ENCODE data around the gene PTPRN2. TPM values are rescaled to one million over a fixed set of nuclear protein-coding genes. Genes with fewer than 3 reads are reported as not detected.

The PTPRN2 gene
- total and polyA plus RNA-seq, 2 of the 8 experiments (the other 6 are each of a cell fraction or from before 2014, with no cell fraction given) = 2.6 to 4.5 TPM

DNA sequence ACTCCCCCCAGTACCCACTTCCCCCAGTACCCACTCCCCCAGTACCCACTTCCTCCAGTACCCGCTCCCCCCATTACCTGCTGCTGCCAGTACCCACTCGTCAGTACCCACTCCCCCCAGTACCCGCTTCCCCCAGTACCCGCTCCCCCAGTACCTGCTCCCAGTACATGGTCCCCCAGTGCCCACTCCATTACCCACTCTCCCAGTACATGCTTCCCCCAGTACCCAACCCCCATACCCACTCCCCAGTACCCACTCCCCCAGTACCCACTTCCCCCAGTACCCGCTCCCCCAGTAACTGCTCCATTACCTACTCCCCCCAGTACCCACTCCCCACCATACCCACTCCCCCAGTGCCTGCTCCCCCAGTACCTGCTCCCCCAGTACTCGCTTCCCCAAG lies 700.2 kb downstream of the PTPRN2 start:
- H4K91ac ChIP-seq (replicated peaks; ENCODE audit: insufficient read length, low read length) = no peak overlapping the region
- no peak for FAIRE-seq
- no peak overlapping the region for H3K4me3 ChIP-seq (ENCODE audit: extremely low read depth in 1 of 4, insufficient read depth in 2 of 4, low read depth in 3 of 4, low read length in 4 of 4)
- no peak overlapping the region for H2BK15ac ChIP-seq (ENCODE audit: low read length)
- H3K9ac ChIP-seq (replicated peaks in 1 of 4; ENCODE audit: extremely low read depth in 1 of 4, low read depth in 3 of 4, low read length in 3 of 4) = no peak overlapping the region
- no peak overlapping the region for H3K4me2 ChIP-seq (ENCODE audit: insufficient read depth in 1 of 2, low read depth in 2 of 2, low read length in 2 of 2)
- H2AFZ ChIP-seq (ENCODE audit: low read length) = no peak overlapping the region
- ChIA-PET CTCF (ENCODE audit: partially characterized antibody) (no interaction called here), POLR2A (ENCODE audit: partially characterized antibody) (no interaction called here)
- no peaks in the 10 kb centered on the region for H3K36me3 ChIP-seq (ENCODE audit: control insufficient read depth in 2 of 4, insufficient read depth in 4 of 4, low read length in 3 of 4)
- no peaks in the 10 kb centered on the region for H4K20me1 ChIP-seq (replicated peaks in 1 of 2; ENCODE audit: control insufficient read depth in 1 of 2, insufficient read depth in 2 of 2, low read length in 2 of 2)
- H3K23me2 ChIP-seq (ENCODE audit: low read depth, low read length) = no peaks in the 10 kb centered on the region
- no peak overlapping the region for H3K27ac ChIP-seq (ENCODE audit: low read depth, low read length)
- no peak overlapping the region for H2BK5ac ChIP-seq (ENCODE audit: low read depth, low read length)
- H3K14ac ChIP-seq (ENCODE audit: insufficient read length) = no peak overlapping the region
- no CpG with 5 or more reads among the region's 6 CpGs for WGBS, 2 experiments (ENCODE audit: extremely low coverage in 1 of 2, insufficient coverage in 1 of 2, insufficient read length in 1 of 2, insufficient replicate concordance in 2 of 2, low coverage in 1 of 2, low lambda C conversion rate in 2 of 2, missing lambda C conversion rate in 1 of 2)
- H3K23ac ChIP-seq (ENCODE audit: insufficient read length) = no peak overlapping the region
- peaks cover 14 to 29% of the 10 kb centered on the region in 2 experiments for H3K9me3 ChIP-seq (ENCODE audit: insufficient read depth in 2 of 2, low read depth in 1 of 2, low read length in 1 of 2)
- DNase-seq (ENCODE audit: low read depth in 1 of 2, low spot score in 2 of 2) = no peak
- peaks cover 0 to 6% (median 3%) of the 10 kb centered on the region in 4 experiments; a peak in 3 of 7 replicates for H3K4me1 ChIP-seq (replicated peaks in 1 of 4; ENCODE audit: control insufficient read depth in 3 of 4, insufficient read depth in 4 of 4, low read length in 3 of 4)
- no peak overlapping the region for H4K5ac ChIP-seq (ENCODE audit: insufficient read length, low read depth, low read length)
- H3K56ac ChIP-seq (replicated peaks; ENCODE audit: insufficient read length, low read depth, low read length) = no peak overlapping the region
- no peaks in the 10 kb centered on the region for H3K79me1 ChIP-seq (ENCODE audit: low read depth, low read length)
- no peak overlapping the region for H2BK20ac ChIP-seq (ENCODE audit: low read length)
- no peak overlapping the region for H2BK120ac ChIP-seq (replicated peaks; ENCODE audit: low read depth, low read length)
- no peak overlapping the region for H3K4ac ChIP-seq (replicated peaks; ENCODE audit: insufficient read length, low read depth, low read length)
- TF ChIP-seq BACH1 (IDR thresholded peaks at IDR 0.05; ENCODE audit: low read length) (no peak), CREB1 (IDR thresholded peaks at IDR 0.05) (no peak), SP2 (IDR thresholded peaks at IDR 0.05; ENCODE audit: low read length) (no peak), TCF12 (IDR thresholded peaks at IDR 0.05; ENCODE audit: low read depth, low read length) (no peak), CBX5 (IDR thresholded peaks at IDR 0.05; ENCODE audit: low read depth, low read length) (no peak), CEBPB (IDR thresholded peaks at IDR 0.05; ENCODE audit: low read depth, low read length) (no peak), CHD2 (IDR thresholded peaks at IDR 0.05; ENCODE audit: low read length) (no peak)
- TF ChIP-seq, protein P1, sequence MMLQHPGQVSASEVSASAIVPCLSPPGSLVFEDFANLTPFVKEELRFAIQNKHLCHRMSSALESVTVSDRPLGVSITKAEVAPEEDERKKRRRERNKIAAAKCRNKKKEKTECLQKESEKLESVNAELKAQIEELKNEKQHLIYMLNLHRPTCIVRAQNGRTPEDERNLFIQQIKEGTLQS (IDR thresholded peaks at IDR 0.05; ENCODE audit: insufficient read depth, low read depth, low read length) = no peak
- no peak overlapping the region for H2BK12ac ChIP-seq (ENCODE audit: low read depth, low read length)
- no peaks in the 10 kb centered on the region for H3K27me3 ChIP-seq (replicated peaks in 1 of 4; ENCODE audit: control insufficient read depth in 3 of 4, extremely low read depth in 1 of 4, insufficient read depth in 3 of 4, low read length in 3 of 4)
- no peaks in the 10 kb centered on the region for H3K79me2 ChIP-seq (ENCODE audit: control insufficient read depth in 1 of 2, insufficient read depth in 2 of 2, low read length in 2 of 2)
- no peak overlapping the region for H4K8ac ChIP-seq (ENCODE audit: extremely low read depth, insufficient read depth, low read length)
- H2AK5ac ChIP-seq (ENCODE audit: low read depth, low read length) = no peak overlapping the region
- no peak overlapping the region for H3K18ac ChIP-seq (ENCODE audit: extremely low read depth, low read length)

Data from H1 (cell line).